ENCODE measurements around the gene NUDCD2. TPM values are rescaled to one million over a fixed set of nuclear protein-coding genes. Genes with fewer than 3 reads are reported as not detected.

Gene NUDCD2, protein sequence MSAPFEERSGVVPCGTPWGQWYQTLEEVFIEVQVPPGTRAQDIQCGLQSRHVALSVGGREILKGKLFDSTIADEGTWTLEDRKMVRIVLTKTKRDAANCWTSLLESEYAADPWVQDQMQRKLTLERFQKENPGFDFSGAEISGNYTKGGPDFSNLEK
- total RNA-seq: 5.8 and 7.4 TPM in 2 replicates

DNA sequence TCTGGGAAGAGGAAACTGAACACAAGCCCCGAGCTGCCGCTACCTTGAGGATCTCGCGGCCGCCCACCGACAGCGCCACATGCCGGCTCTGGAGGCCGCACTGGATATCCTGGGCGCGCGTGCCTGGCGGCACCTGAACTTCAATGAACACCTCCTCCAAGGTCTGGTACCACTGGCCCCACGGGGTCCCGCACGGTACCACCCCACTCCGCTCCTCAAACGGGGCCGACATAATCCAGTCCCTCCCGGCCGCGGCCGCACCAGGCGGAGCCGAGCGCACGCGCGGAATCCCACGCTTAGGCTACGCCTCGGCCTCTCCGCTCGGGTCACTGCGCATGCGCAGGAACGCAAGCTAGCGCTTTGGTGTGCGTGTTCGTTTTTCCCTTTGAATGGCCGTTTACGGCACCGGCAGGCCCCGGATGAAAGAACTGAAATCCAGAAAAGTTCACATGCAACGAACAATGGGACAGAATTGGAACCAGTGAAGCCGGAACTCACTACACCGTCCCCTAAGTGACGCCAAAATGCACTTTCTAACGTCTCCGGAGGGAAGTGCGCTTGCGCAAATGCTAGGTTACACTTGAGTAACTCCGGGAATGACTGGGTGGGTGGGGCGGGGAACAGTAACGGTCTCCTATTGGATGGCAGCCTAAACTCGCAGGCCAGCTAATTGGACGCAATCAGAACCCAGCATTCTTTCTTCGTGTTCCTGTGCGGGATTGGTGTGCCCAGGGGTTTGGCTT, at the start of gene NUDCD2:
TSS of gene NUDCD2 (minus strand) at position 284 of the 743 bp plus-strand sequence. CDS start at position 232, 52 bp downstream.

DNA sequence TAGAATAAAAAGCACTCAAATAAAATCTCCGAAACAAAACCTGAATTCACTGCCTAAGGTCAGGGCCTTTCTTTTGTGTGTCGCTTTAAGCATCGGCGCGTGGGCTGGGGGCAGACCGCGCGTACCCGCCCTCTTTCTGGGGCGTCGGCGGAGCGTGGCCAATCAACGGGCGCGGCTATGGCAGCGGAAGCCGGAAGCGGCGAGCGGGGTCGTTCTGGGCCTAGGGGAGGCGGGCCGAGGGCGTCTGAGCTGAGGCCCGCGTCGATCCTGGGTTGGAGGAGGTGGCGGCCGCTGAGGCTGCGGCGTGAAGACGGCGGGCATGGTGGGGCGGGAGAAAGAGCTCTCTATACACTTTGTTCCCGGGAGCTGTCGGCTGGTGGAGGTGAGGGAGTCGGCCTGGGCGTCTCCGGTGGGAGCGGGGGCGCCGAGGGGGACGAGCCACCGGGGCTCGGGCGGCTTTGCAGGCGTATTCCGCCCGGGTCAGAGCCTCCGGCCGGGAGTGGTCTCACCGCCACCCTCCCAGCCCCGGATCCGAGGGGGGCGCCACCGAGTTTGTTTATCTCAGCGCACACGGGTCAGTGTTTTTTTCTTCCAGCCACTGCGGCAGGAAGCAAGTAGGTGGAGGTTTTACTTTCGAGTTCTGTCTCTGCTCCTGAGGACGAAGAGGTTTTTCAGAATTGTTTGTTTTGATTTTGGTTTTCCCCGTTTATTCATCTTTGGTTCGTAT, 45.6 kb upstream of the NUDCD2 start, which contains the start of gene MAT2B:
TSS of gene MAT2B (plus strand) at position 252 of the 727 bp plus-strand sequence. CDS start at position 320, 68 bp downstream.

DNA sequence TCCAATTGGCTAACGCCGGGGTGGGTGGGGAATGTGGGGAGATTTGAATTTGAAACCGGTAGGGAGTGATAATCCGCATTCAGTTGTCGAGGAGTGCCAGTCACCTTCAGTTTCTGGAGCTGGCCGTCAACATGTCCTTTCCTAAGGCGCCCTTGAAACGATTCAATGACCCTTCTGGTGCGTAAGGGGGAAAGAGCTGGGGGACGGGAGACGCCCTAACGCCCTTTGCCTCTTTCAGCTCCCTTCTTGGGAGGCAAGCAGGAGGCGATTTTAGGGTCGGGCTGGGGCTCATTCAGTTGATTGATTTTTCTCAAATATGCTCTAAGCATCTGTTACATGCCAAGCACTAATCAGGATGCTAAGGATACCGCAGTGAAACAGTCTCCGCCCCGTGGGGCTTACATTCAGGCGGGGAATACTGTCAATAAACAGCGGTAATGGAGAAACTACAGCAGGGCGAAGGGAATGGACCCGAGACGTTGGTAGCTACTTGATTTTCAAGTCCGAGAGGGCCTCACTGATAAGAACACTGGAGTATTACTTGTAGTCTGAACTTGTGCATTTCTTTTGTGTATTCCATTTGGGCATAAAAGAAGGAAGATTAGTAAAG, 765 bp upstream of the NUDCD2 start, which contains the start of gene HMMR:
TSS of gene HMMR (plus strand) at position 71 of the 610 bp plus-strand sequence. CDS start at position 132, 61 bp downstream.

DNA sequence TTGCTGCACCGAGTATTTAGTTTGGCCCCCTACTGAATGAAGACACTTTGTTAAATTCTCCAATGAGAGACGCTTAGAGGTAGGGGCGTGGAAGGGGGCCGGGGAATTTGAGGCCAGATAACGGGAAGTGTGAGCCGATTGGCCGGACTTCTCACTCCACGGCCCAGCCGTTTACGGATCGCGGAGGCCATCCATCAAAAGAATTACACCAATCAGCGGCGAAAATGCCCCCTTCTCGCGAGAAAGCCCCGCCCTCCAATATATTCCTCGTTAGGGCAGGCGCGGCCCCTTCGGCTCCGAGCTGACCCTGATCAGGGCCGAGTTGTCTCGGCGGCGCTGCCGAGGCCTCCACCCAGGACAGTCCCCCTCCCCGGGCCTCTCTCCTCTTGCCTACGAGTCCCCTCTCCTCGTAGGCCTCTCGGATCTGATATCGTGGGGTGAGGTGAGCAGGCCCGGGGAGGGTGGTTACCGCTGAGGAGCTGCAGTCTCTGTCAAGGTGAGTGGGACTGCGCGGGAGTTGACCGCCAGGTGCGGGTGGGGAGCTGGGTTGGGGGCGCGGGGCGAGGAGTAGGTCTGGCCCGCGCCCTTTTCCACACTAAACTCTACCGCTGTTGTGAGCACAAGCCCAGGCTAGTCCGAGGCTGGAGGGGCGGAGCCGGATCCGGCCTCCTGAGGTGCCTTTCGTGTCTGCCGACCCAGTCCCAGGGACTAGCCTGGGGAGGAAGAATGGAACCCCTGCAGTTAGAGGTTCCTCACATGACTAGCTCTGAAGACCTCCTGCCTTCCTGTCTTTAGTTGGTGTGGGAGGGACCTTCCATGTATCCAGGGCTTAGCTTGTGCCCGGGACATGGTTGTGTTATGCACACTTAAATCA, 22.4 kb downstream of the NUDCD2 start, which contains the start of gene CCNG1:
TSS of gene CCNG1 (plus strand) at position 287 of the 874 bp plus-strand sequence. CDS start 1,662 bp downstream, outside the sequence.

Other genes starting within 250 kb of the NUDCD2 start
- gene CCNG1, start 22.5 kb downstream of the NUDCD2 start, total RNA-seq: 104 and 111 TPM in 2 replicates
- 16.2 and 46.7 TPM in 2 replicates for gene HMMR, start 530 bp upstream of the NUDCD2 start, total RNA-seq
- 41.3 and 43.6 TPM in 2 replicates for gene MAT2B, start 45.5 kb upstream of the NUDCD2 start, total RNA-seq